ENCODE measurements around the gene STK11.
A peak's percentile ranks its signal among the peaks of the same experiment; 100 is the strongest.
"Not testable (repeated sequence)": the region's sequence is repeated elsewhere in the genome, so short reads cannot be mapped to it uniquely, and the experiment has no call there.

STK11 gene

GRCh38 chr19:1177322-1178114 is 28.1 kb upstream of the STK11 start:
- no peak for DNase-seq
- Mint-ChIP-seq H3K36me3 (ENCODE audit: low read depth) (no peaks in the 10 kb centered on the region), H3K4me1 (peaks cover 26% of the 10 kb centered on the region), H3K27me3 (peaks cover 6% of the 10 kb centered on the region), H3K27ac (no peak overlapping the region), H3K4me3 (no peak overlapping the region), H3K9me3 (no peaks in the 10 kb centered on the region)
- no peak for ATAC-seq

- Mint-ChIP-seq H3K9me3 (no peaks in the 10 kb centered on the region), H3K4me3 (no peak overlapping the region)
- ATAC-seq, result no peak
Measured at GRCh38 chr19:1181606-1182005, 24.0 kb upstream of the STK11 start.

GRCh38 chr19:1182068-1182467 is 23.5 kb upstream of the STK11 start:
- DNase-seq, result no peak
- no peak for ATAC-seq
- H3K36me3 Mint-ChIP-seq (ENCODE audit: low read depth), result no peaks in the 10 kb centered on the region
- H3K9me3 Mint-ChIP-seq, result no peaks in the 10 kb centered on the region
- peaks cover 12% of the 10 kb centered on the region for H3K4me1 Mint-ChIP-seq
- H3K27me3 Mint-ChIP-seq, result peaks cover 6% of the 10 kb centered on the region
- H3K27ac Mint-ChIP-seq, result peak overlapping the region; percentile 25
- no peak overlapping the region for H3K4me3 Mint-ChIP-seq

More at GRCh38 chr19:1181606-1182005, 24.0 kb upstream of the STK11 start:
- H3K4me1 Mint-ChIP-seq, result peaks cover 12% of the 10 kb centered on the region
- no peak overlapping the region for H3K27ac Mint-ChIP-seq
- no peaks in the 10 kb centered on the region for H3K36me3 Mint-ChIP-seq (ENCODE audit: low read depth)
- DNase-seq, result no peak
- H3K27me3 Mint-ChIP-seq, result peaks cover 6% of the 10 kb centered on the region

- H3K27ac Mint-ChIP-seq, result no peak overlapping the region
- H3K27me3 Mint-ChIP-seq, result peaks cover 6% of the 10 kb centered on the region
- H3K4me3 Mint-ChIP-seq, result no peak overlapping the region
- H3K36me3 Mint-ChIP-seq (ENCODE audit: low read depth), result no peaks in the 10 kb centered on the region
- no peak for DNase-seq
- no peak for ATAC-seq
- no peaks in the 10 kb centered on the region for H3K9me3 Mint-ChIP-seq
- peaks cover 12% of the 10 kb centered on the region for H3K4me1 Mint-ChIP-seq
Measured at GRCh38 chr19:1182727-1183126, 22.9 kb upstream of the STK11 start.

- no peaks in the 10 kb centered on the region for H3K9me3 Mint-ChIP-seq
Measured at GRCh38 chr19:1183543-1184172, 21.9 kb upstream of the STK11 start.

GRCh38 chr19:1189419-1189818 is 16.2 kb upstream of the STK11 start:
- no peaks in the 10 kb centered on the region for H3K36me3 Mint-ChIP-seq (ENCODE audit: low read depth)
- DNase-seq (peak; percentile 53), ATAC-seq (peak; percentile 86)
- peaks cover 22% of the 10 kb centered on the region for H3K4me1 Mint-ChIP-seq
- H3K27me3 Mint-ChIP-seq, result no peaks in the 10 kb centered on the region
- no peak overlapping the region for H3K4me3 Mint-ChIP-seq
- H3K9me3 Mint-ChIP-seq, result no peaks in the 10 kb centered on the region
- H3K27ac Mint-ChIP-seq, result no peak overlapping the region

More at GRCh38 chr19:1183543-1184172, 21.9 kb upstream of the STK11 start:
- ATAC-seq, result no peak
- H3K4me1 Mint-ChIP-seq, result peaks cover 12% of the 10 kb centered on the region
- H3K27me3 Mint-ChIP-seq, result peaks cover 6% of the 10 kb centered on the region
- no peak overlapping the region for H3K27ac Mint-ChIP-seq
- H3K36me3 Mint-ChIP-seq (ENCODE audit: low read depth), result no peaks in the 10 kb centered on the region
- H3K4me3 Mint-ChIP-seq, result no peak overlapping the region
- DNase-seq, result no peak

GRCh38 chr19:1199531-1199930 is 6.0 kb upstream of the STK11 start:
- H3K27me3 Mint-ChIP-seq, result no peaks in the 10 kb centered on the region
- no peaks in the 10 kb centered on the region for H3K9me3 Mint-ChIP-seq
- peaks cover 11% of the 10 kb centered on the region for H3K4me1 Mint-ChIP-seq
- no peak overlapping the region for H3K4me3 Mint-ChIP-seq
- DNase-seq (no peak), ATAC-seq (no peak)
- no peak overlapping the region for H3K27ac Mint-ChIP-seq
- no peaks in the 10 kb centered on the region for H3K36me3 Mint-ChIP-seq (ENCODE audit: low read depth)

- H3K4me1 Mint-ChIP-seq, result peaks cover 11% of the 10 kb centered on the region
- not testable (repeated sequence) for ATAC-seq; H3K27ac Mint-ChIP-seq; DNase-seq; H3K27me3 Mint-ChIP-seq; H3K9me3 Mint-ChIP-seq; H3K4me3 Mint-ChIP-seq; H3K36me3 Mint-ChIP-seq (ENCODE audit: low read depth)
Measured at GRCh38 chr19:1200614-1201013, 5.0 kb upstream of the STK11 start.

GRCh38 chr19:1206150-1206863 is 729 bp downstream of the STK11 start:
- peak overlapping the region; percentile 87 for H3K27ac Mint-ChIP-seq
- no peaks in the 10 kb centered on the region for H3K27me3 Mint-ChIP-seq
- peaks cover 28% of the 10 kb centered on the region for H3K4me1 Mint-ChIP-seq
- H3K36me3 Mint-ChIP-seq (ENCODE audit: low read depth), result peaks cover 3% of the 10 kb centered on the region
- peak; percentile 33 for DNase-seq
- peak overlapping the region; percentile 90 for H3K4me3 Mint-ChIP-seq
- H3K9me3 Mint-ChIP-seq, result no peaks in the 10 kb centered on the region
- no peak for ATAC-seq

GRCh38 chr19:1206864-1207450 is 1.4 kb downstream of the STK11 start:
- DNase-seq (peak; percentile 34), ATAC-seq (no peak)
- H3K4me3 Mint-ChIP-seq, result peak overlapping the region; percentile 90
- H3K4me1 Mint-ChIP-seq, result peaks cover 31% of the 10 kb centered on the region
- no peaks in the 10 kb centered on the region for H3K9me3 Mint-ChIP-seq
- H3K27me3 Mint-ChIP-seq, result no peaks in the 10 kb centered on the region
- H3K27ac Mint-ChIP-seq, result peak overlapping the region; percentile 87
- peaks cover 6% of the 10 kb centered on the region for H3K36me3 Mint-ChIP-seq (ENCODE audit: low read depth)

GRCh38 chr19:1208830-1209229 is 3.3 kb downstream of the STK11 start:
- H3K9me3 Mint-ChIP-seq, H3K4me3 Mint-ChIP-seq, H3K27me3 Mint-ChIP-seq, ATAC-seq, DNase-seq, H3K27ac Mint-ChIP-seq: not testable (repeated sequence)
- H3K4me1 Mint-ChIP-seq, result peaks cover 32% of the 10 kb centered on the region
- peaks cover 13% of the 10 kb centered on the region for H3K36me3 Mint-ChIP-seq (ENCODE audit: low read depth)

GRCh38 chr19:1210227-1210538 is 4.6 kb downstream of the STK11 start:
- H3K36me3 Mint-ChIP-seq (ENCODE audit: low read depth), result peaks cover 13% of the 10 kb centered on the region
- no peaks in the 10 kb centered on the region for H3K9me3 Mint-ChIP-seq
- no peaks in the 10 kb centered on the region for H3K27me3 Mint-ChIP-seq
- H3K4me1 Mint-ChIP-seq, result peaks cover 33% of the 10 kb centered on the region
- H3K27ac Mint-ChIP-seq, result peak overlapping the region; percentile 46
- ATAC-seq, result no peak
- no peak overlapping the region for H3K4me3 Mint-ChIP-seq
- no peak for DNase-seq

- no peaks in the 10 kb centered on the region for H3K27me3 Mint-ChIP-seq
- H3K9me3 Mint-ChIP-seq, result no peaks in the 10 kb centered on the region
- ATAC-seq (no peak), DNase-seq (no peak)
- H3K4me3 Mint-ChIP-seq, result no peak overlapping the region
- peaks cover 33% of the 10 kb centered on the region for H3K4me1 Mint-ChIP-seq
- peaks cover 16% of the 10 kb centered on the region for H3K36me3 Mint-ChIP-seq (ENCODE audit: low read depth)
- H3K27ac Mint-ChIP-seq, result no peak overlapping the region
Measured at GRCh38 chr19:1211494-1212234, 6.1 kb downstream of the STK11 start.

Measured in activated naive CD8-positive, alpha-beta T cell treated with anti-CD3 and anti-CD28 coated beads, Interleukin-2, amount 50 U/mL, for 24 hours (primary cell).